ENCODE measurements around the gene IL17RB.

The IL17RB gene

GRCh38 chr3:53900666-53901331 lies 54.4 kb downstream of the IL17RB start:
- no peaks in the 10 kb centered on the region for H4K20me1 ChIP-seq
- no peak for TF ChIP-seq Cebpa-rat (IDR thresholded peaks at IDR 0.05)
- no peak overlapping the region for H3K9ac ChIP-seq
- no peaks in the 10 kb centered on the region for H3K27me3 ChIP-seq
- H3K4me1 ChIP-seq = no peaks in the 10 kb centered on the region
- H3K36me3 ChIP-seq = no peaks in the 10 kb centered on the region
- no peak overlapping the region for H3K4me3 ChIP-seq
- no peak overlapping the region for H3K27ac ChIP-seq
- no peak overlapping the region for H3K4me2 ChIP-seq
- peaks cover 0 to 5% (median 0%) of the 10 kb centered on the region in 11 experiments; a peak in 3 of 22 replicates for H3K9me3 ChIP-seq (replicated peaks in 1 of 11)

DNA sequence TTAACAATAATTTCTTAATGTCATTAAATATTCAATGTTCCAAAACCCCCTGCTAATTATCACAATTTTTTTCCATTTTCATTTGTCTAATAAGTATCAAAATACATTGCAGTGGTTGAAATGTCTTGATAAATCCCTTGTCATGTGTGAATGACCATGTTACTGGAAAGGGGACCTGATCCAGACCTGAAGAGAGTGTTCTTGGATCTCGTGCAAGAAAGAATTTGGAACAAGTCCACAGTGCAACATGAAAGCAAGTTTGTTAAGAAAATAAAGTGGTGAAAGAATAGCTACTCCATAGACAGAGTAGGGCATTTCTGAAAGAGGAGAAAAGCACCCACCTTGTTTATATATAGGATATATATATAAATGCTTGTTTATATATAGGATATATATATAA lies 55.7 kb downstream of the IL17RB start:
- no peaks in the 10 kb centered on the region for H4K20me1 ChIP-seq
- H3K4me3 ChIP-seq = no peak overlapping the region
- H3K27me3 ChIP-seq = no peaks in the 10 kb centered on the region
- no peak overlapping the region for H3K4me2 ChIP-seq
- no peaks in the 10 kb centered on the region for H3K4me1 ChIP-seq
- H3K9ac ChIP-seq = no peak overlapping the region
- peaks cover 0 to 12% (median 4%) of the 10 kb centered on the region in 11 experiments; a peak in 5 of 22 replicates for H3K9me3 ChIP-seq (replicated peaks in 1 of 11)
- H3K27ac ChIP-seq = no peak overlapping the region
- TF ChIP-seq Cebpa-rat (IDR thresholded peaks at IDR 0.05) = no peak
- no peaks in the 10 kb centered on the region for H3K36me3 ChIP-seq

DNA sequence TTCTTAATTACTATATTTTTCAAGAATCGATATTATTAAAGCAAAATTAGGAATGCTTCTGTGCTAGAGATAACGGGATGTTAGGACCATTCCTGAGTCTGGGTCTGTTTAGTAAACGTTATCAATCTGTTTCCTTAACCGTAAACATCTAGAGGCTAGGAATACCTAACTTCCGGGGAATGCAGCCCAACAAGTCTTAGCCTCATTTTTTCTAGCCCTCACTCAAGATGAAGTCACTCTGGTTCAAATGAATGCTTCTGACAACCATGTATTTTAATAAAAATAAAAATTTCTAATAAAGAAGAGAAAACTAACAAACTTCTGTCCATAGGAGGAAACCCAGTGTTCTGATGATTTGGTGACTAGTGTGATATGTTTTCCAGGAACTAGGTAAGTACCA lies 56.3 kb downstream of the IL17RB start:
- H3K9me3 ChIP-seq (replicated peaks in 1 of 11) = peaks cover 0 to 12% (median 4%) of the 10 kb centered on the region in 11 experiments; a peak in 5 of 22 replicates
- no peak overlapping the region for H3K4me3 ChIP-seq
- no peak overlapping the region for H3K27ac ChIP-seq
- no peaks in the 10 kb centered on the region for H3K4me1 ChIP-seq
- H3K27me3 ChIP-seq = no peaks in the 10 kb centered on the region
- no peaks in the 10 kb centered on the region for H3K36me3 ChIP-seq
- no peak for TF ChIP-seq Cebpa-rat (IDR thresholded peaks at IDR 0.05)
- H3K4me2 ChIP-seq = no peak overlapping the region
- no peaks in the 10 kb centered on the region for H4K20me1 ChIP-seq
- H3K9ac ChIP-seq = no peak overlapping the region

GRCh38 chr3:53913401-53913800 lies 67.0 kb downstream of the IL17RB start:
- no peak for TF ChIP-seq Cebpa-rat (IDR thresholded peaks at IDR 0.05)
- H3K4me3 ChIP-seq = no peak overlapping the region
- H3K4me2 ChIP-seq = no peak overlapping the region
- H3K36me3 ChIP-seq = no peaks in the 10 kb centered on the region
- H3K9ac ChIP-seq = no peak overlapping the region
- H3K9me3 ChIP-seq (replicated peaks in 1 of 11) = no peaks in the 10 kb centered on the region
- no peak overlapping the region for H3K27ac ChIP-seq
- no peaks in the 10 kb centered on the region for H3K4me1 ChIP-seq
- no peaks in the 10 kb centered on the region for H4K20me1 ChIP-seq
- H3K27me3 ChIP-seq = no peaks in the 10 kb centered on the region

Data from BLaER1 treated with 17β-estradiol and CSF1 and Interleukin-3, amounts not matched to agents 10 nM and 100 nM (cell line).